HG03558 (cell line): ENCODE measurements around the gene GOLGA6B.
"Not testable (repeated sequence)": the region's sequence is repeated elsewhere in the genome, so short reads cannot be mapped to it uniquely, and the experiment has no call there.

Experiments
- ATAC-seq: cut with Tn5 transposase; IDR thresholded peaks from one replicate; pipeline ENCODE4 v1.9.1; 2021; ENCODE audit warnings: moderate number of reproducible peaks; ENCODE audit not compliant: unreplicated experiment; ENCODE audit errors: extremely low read depth

GOLGA6B gene

DNA sequence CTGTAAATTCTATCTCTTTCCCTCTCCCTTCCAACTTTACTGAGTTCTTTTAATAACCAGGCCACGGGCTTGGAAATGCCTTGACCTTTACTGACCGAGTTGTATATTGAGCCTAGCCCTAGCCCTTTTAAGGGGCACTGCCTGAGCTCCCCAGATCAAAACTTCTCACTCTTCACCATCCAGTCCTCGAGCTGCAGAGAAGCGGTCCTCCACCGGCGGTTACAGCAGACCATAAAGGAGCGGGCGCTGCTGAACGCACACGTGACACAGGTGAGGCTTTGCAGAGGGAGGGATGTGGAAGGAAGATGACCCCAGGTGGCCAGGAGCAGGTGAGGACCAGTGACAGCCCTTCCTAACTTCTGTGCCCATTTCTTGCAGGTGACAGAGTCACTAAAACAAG is 6.6 kb downstream of the GOLGA6B start:
- ATAC-seq: not testable (repeated sequence)

DNA sequence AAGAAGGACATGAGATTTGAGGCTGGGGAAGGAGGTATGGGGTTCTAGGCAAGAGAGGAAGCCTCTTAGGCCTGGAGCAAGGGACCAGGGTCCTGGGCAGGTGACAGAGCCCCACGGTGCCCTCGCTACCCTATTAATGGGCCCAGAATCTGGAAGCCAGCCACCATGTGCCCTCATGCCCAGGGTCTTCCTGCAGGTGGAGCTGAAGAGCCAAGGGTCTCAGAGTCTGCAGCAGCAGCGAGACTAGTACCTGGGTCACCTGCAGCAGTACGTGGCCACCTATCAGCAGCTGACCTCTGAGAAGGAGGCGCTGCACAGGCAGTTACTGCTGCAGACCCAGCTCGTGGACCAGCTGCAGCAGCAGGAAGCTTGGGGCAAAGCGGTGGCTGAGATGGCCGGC is 9.4 kb downstream of the GOLGA6B start:
- ATAC-seq: not testable (repeated sequence)

DNA sequence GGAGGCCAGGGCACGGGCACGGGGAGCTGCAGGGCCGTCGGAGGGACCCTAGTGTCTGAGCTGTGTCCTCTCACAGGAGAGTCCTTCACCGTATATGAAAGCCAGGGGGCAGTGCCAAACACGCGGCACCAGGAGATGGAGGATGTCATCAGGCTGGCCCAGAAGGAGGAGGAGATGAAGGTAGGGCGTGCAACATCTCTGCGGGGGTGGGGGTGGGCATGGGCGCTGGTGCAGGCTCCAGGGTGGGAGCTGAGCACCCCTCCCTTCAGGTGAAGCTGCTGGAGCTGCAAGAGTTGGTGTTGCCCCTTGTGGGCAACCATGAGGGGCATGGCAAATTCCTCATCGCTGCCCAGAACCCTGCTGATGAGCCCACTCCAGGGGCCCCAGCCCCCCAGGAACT is 11.2 kb downstream of the GOLGA6B start:
- ATAC-seq: not testable (repeated sequence)

DNA sequence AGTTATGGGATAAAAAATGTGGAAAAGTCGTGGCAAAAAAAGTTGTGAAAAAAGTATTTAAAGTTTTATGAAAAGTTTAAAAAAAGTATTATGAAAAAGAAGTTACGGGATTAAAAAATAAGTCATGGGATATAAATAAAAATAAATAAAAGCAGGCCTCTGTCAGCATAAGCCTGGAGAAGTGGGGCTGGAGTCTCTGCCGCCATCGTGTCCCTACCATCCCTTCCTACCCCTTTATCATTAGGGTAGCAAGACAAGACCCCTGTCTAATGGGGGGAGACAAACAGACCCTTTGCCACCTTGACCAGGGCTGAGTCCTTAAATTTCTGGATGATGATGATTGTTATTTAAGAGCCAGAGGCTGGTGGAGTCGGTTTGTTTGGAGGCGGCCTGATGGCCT is 15.3 kb downstream of the GOLGA6B start:
- ATAC-seq: not testable (repeated sequence)

DNA sequence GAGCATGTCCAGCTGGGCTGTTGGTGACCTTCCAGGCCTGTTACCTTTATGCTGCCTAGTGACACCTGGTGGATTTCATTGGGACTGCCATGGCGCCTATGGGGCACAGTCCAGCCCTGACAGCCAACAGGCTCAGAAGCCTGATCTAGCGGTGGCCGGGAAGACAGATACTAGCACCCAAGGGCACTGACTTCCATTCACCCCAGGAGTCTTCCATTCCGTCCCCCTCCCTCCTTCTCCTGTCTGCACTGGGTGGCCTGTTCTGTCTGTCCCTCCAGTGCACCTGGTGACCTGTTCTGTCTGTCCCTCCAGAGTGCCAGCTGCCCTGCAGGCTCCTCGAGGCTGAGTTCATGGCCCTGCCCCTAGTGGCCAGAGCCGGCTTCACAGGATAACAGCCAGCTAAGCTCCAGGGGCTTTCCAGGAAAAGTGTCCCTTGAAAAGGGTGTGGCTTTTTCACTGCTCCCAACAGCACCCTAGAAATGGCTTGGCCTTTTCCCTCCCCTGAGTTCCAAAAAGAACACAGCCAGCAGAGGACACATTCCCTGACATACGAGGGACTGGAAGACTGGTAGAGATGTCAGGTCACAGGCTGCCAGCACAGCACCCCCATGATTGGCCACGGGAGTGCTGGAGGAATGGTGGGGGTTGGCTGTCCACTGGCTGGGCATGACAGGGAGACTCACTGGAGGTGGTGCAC is 16.3 kb downstream of the GOLGA6B start:
- not testable (repeated sequence) for ATAC-seq

DNA sequence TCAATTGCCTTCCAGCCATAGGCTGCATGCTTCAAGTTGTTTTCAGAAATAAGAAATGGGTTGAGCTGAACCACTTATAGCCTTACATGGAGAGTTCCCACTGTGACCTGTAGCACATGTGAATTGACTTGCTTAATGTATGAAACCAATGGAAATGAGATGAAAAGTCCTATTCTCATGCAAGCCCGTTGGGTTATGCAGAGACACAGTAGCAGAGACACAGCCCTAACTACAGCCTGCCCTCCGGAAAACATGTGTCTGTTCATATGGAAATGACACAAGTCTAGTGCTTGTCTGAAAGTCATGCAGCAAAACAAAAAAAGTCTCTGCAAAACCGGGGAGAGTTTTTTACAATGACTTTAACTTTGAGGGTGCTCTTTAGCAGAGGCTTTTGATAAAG is 17.0 kb downstream of the GOLGA6B start:
- ATAC-seq: no peak

DNA sequence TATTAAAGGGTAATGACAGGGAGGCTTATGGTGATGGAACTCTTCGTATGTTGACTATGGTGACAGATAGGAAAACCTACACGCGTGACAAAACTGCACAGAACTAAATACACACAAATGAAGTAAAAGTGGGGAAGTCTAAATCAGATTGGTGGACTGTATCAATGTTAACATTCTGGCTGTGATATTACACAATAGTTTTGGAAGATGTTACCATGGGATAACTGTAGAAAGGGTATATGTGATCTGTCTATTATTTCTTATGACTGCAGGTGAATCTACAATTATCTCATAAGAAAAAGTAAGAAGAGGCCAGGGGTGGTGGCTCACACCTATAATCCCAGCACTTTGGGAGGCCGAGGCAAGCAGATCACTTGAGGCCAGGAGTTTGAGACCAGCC is 22.3 kb downstream of the GOLGA6B start:
- no peak for ATAC-seq

DNA sequence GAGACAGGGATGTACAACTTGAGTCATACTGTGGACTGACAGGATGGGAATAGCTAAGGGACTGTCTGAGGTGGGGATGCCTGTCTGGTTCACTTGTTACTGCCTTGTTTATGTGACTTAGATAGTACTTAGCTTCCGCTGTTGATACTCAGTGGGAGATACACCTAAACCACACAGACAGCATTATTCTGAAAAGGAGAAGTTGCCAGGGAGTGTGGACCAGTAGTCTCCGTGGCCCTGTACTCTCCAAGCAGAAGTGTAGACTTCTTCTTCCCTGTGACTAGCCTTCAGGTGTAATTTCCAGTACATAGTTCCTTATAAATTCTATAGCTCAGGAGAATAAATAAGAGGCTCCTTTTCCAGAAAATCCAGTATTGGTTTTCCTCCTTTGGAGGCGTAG is 26.4 kb downstream of the GOLGA6B start:
- ATAC-seq: no peak

DNA sequence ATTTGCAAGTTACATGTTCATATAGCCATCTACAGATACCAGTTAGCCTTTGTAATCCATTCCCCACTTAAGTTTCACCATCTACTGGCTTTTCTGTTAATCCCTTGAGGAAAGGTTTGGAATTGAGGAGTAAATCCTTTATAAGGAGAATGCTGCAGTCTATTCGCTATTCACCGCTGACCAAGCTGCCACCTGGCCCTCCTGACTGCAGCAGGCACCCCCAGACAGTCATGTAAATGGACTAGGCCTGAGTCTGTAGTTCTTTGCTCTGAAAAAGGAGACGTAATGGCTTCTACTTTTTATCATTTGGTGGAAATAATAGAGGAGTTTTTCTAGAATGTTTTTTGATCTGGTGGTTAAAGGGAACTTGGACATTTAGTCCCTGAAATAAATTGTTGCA is 28.3 kb downstream of the GOLGA6B start:
- ATAC-seq: no peak

DNA sequence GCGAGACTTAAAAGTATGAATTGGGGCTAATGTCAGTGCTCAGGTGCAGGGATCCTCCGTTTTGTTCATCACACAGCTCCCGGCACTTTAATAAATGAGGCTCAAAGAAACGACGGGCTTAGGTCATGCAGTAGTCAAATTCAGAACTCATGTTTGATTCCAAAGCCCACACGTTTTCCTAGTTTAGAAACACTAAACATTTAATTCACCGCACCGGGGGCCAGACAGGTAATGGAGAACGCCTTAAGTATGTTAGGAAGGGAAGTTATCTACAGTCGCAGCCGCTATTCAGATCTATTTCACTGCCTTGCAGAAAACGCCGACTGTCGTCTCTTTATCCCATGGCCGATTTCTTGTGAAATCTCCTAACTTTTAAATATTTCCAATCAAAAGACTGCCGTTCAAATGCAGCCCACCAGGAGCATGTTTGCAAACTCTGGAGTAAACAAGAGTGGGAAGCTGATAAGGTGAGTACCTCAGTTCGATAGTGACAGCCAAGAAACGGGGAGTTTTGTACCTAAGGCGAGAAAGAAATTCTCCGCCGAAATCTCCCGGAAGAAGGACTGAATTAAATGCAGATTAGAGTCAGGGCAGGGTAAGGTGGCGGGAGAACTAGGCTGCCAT is 30.9 kb downstream of the GOLGA6B start:
- ATAC-seq: peak; percentile 20

DNA sequence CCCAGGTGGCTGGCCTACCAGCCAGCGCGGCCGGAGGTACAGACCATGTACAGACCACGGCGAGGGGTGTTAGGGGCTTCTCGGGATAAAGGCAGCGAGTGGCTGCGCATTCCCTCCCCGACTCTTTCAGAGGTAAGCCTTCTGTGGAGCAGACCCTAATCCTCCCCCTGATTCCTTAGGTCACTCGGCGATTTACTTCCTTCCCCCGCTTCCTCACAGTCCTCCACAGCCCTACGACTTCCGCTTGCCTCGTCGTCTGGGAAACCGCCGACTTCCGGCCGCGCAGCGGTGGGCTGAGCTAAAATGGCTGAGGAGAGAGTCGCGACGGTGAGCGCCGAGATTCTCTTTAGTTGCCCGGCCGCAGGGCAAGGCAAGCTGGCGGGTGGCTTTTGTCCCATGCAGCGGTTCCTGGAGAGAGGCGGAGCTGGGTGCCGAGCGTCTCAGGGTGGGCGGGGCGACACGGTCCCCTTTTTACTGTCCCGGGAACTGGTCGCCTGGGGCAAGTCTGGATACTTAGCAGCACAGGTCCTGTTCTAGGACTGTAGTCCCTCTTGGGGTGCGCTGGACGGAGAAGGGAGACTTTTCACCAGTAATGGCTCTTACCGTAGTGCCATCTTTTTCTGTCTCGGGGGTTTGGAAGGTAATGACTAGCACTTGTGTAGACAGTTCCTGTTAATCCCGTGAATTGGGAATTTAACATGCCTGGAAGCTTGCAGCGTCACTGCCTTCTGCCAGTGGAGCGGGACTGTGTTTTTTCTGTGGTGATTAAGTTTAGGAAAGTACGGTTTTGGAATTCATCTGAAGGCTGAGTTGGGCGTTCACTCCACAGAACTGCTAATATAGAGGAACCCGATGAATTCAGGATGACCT is 31.7 kb downstream of the GOLGA6B start, which contains the start of the genes BBS4 and HIGD2B:
BBS4 (plus strand) TSS at position 283 of the 870 bp plus-strand sequence; CDS start at position 304, 21 bp downstream.
HIGD2B (minus strand) TSS at position 258 of the 870 bp plus-strand sequence. CDS start 9,808 bp downstream, outside the sequence.
- ATAC-seq: peak; percentile 77

DNA sequence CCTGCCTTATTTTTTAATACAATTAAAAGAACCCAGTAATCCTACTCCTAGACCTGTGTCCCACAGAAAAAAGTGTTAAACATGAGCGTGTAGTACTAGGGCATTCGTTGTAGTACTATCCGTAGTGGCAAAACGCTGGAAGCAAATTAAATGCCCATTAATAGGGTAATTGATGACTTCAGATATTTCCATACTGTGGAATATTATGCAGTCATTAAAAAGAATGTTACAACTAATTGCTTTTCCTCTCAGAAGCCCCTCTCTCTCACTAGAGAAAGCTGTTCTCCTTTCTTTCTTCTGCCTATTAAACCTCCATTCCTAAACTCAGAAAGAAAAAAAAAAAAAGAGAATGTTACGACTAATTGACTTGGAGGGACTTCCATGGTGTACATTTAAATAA is 34.2 kb downstream of the GOLGA6B start:
- ATAC-seq: no peak

DNA sequence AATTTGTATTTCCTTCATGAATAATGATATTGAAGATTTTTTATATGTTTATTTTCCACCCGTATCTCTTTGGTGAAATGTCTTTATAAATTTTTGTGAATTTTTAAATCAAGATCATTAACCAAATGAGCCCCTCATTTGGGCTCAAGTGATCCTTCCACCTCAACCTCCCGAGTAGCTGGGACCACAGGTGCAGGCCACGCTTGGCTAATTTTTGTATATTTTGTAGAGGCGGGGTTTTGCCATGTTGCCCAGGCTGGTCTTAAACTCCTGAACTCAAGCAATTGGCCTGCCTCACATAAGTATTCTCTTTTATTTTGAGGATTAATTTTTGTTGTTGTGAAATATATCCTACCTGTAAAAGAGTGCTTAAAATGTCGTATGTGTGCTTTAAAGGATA is 36.4 kb downstream of the GOLGA6B start:
- no peak for ATAC-seq

DNA sequence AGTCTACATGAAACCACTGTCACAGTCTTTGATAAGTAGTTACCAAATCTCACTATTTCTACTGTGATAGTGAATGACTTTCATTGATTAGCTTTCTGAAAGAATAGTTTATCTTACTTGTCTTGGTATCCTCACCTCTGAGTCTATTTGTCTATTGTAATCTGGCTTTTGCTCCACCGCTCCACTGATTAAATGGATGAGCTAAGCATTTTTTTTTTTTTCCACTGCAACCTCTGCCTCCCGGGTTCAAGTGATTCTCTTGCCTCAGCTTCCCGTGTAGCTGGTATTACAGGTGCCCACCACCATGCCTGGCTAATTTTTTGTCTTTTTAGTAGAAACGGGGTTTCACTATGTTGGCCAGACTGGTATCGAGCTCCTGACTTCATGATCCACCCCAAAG is 44.4 kb downstream of the GOLGA6B start:
- no peak for ATAC-seq

DNA sequence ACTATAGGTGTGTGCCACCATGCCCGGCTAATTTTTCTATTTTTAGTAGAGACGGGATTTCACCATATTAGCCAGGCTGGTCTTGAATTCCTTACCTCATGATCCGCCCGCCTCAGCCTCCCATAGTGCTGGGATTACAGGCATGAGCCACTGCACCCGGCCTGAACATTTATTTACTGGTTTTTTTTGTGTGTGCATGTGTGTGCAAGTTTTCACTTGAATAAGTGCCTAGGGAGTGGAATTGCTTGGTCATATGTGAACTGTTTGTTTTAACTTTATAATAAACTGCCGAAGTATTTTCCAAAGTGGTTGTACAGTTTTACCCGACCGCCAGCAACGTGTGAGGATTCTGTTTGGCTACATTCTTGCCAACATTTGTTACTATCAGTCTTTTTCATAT is 45.6 kb downstream of the GOLGA6B start:
- no peak for ATAC-seq

DNA sequence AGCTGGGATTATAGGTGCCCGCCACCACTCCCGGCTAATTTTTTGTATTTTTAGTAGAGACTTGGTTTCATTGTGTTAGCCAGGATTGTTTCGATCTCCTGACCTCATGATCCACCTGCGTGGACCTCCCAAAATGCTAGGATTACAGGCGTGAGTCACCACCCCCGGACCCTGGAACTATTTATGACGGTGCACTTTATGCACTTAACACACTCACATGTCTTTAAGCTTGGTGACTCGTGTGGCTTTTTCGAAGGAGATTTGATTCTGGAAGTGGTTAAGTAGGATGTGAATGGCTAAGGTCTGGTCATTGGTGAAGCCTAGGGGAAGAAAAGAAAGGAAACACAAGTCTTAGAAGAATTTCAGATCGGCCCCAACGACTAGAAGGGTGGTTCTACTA is 51.8 kb downstream of the GOLGA6B start:
- no peak for ATAC-seq

DNA sequence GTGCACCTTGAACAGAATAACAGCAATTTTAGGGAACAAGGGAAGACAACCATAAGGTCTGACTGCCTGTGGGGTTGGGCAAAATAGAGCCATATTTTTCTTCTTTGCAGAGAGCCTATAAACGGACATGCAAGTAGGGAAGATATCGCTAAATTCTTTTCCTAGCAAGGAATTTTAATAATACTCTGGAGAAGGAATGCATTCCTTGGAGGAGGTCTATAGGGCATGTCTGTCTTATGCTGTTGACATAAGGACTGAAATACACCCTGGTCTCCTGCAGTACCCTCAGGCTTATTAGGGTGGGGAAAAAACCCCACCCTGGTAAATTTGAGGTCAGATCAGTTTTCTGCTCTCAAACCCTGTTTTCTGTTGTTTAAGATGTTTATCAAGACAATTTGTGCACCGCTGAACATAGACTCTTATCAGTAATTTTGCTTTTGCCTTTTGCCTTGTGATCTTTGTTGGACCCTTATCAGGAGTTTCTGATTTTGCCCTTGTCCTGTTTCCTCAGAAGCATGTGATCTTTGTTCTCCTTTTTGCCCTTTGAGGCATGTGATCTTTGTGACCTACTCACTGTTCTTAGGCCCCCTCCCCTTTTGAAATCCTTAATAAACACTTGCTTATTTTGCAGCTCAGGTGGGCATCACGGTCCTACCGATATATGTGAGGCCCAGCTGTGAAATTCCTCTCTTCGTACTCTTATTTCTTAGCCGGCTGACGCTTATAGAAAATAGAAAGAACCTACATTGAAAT is 54.2 kb downstream of the GOLGA6B start:
- not testable (repeated sequence) for ATAC-seq
